H9 (cell line): ENCODE measurements around the gene RBM5. TPM values are rescaled to one million over a fixed set of nuclear protein-coding genes. Genes with fewer than 3 reads are reported as not detected.

Source experiments
- DNase-seq: peaks from one replicate; pipeline ENCODE4 v3.0.0-alpha.2; 2017
- H2AFZ ChIP-seq: one replicate; pipeline ENCODE4 v1.6.1; 2013; ENCODE audit warnings: mild to moderate bottlenecking, low read length, control low read depth, moderate library complexity
- H2AK5ac ChIP-seq: 2 replicates; pipeline ENCODE4 v1.6.1; 2013; ENCODE audit warnings: low read length, control low read depth, mixed read lengths; ENCODE audit not compliant: insufficient read length
- H2BK120ac ChIP-seq: one replicate; pipeline ENCODE4 v1.6.1; 2013; ENCODE audit warnings: low read depth, mild to moderate bottlenecking, low read length, control low read depth, inconsistent platforms; ENCODE audit not compliant: poor library complexity, severe bottlenecking
- H2BK12ac ChIP-seq: 2 replicates; pipeline ENCODE4 v1.6.1; 2013; ENCODE audit warnings: low read length, control low read depth, mixed read lengths, low read depth; ENCODE audit not compliant: insufficient read length
- H2BK15ac ChIP-seq: 2 replicates; pipeline ENCODE4 v1.6.1; 2013; ENCODE audit warnings: low read depth, low read length, control low read depth
- H2BK20ac ChIP-seq: one replicate; pipeline ENCODE4 v1.6.1; 2013; ENCODE audit warnings: low read depth, mild to moderate bottlenecking, low read length, control low read depth, inconsistent platforms; ENCODE audit not compliant: poor library complexity, severe bottlenecking
- H2BK5ac ChIP-seq: 2 replicates; pipeline ENCODE4 v1.6.1; 2013; ENCODE audit warnings: low read length, control low read depth, mixed read lengths; ENCODE audit not compliant: insufficient read length
- H3K14ac ChIP-seq: 2 replicates; pipeline ENCODE4 v1.6.1; 2013; ENCODE audit warnings: low read length, control low read depth; ENCODE audit not compliant: insufficient read depth
- H3K18ac ChIP-seq: 2 replicates; pipeline ENCODE4 v1.6.1; 2013; ENCODE audit warnings: low read depth, mild to moderate bottlenecking, mixed read lengths, low read length, control low read depth; ENCODE audit not compliant: insufficient read length
- H3K23ac ChIP-seq: 2 replicates; pipeline ENCODE4 v1.6.1; 2013; ENCODE audit warnings: low read length, control low read depth, mixed read lengths, low read depth; ENCODE audit not compliant: insufficient read length
- H3K23me2 ChIP-seq: 2 replicates; pipeline ENCODE4 v1.6.1; 2013; ENCODE audit warnings: low read depth, mild to moderate bottlenecking, mixed read lengths, low read length, control low read depth; ENCODE audit not compliant: insufficient read length, poor library complexity, severe bottlenecking
- H3K27ac ChIP-seq: 2 replicates; pipeline ENCODE4 v1.5.1; 2013; ENCODE audit warnings: low read length, control low read depth, mixed read lengths, low read depth; ENCODE audit not compliant: insufficient read length
- H3K27me3 ChIP-seq: 2 replicates; pipeline ENCODE4 v1.6.1; 2013; ENCODE audit warnings: low read length, control low read depth, inconsistent platforms; ENCODE audit not compliant: insufficient read depth
- H3K4ac ChIP-seq: 2 replicates; pipeline ENCODE4 v1.6.1; 2013; ENCODE audit warnings: low read depth, mild to moderate bottlenecking, control low read depth, inconsistent platforms, low read length, moderate library complexity
- H3K4me1 ChIP-seq: 2 replicates; pipeline ENCODE4 v1.6.1; 2013; ENCODE audit warnings: low read length, control low read depth, inconsistent platforms; ENCODE audit not compliant: insufficient read depth
- H3K4me2 ChIP-seq: 2 replicates; pipeline ENCODE4 v1.6.1; 2013; ENCODE audit warnings: low read length, control low read depth, mixed read lengths; ENCODE audit not compliant: insufficient read length, insufficient read depth
- H3K56ac ChIP-seq: 2 replicates; pipeline ENCODE4 v1.6.1; 2013; ENCODE audit warnings: low read depth, mild to moderate bottlenecking, mixed read lengths, low read length, control low read depth; ENCODE audit not compliant: insufficient read length
- H3K79me1 ChIP-seq: 2 replicates; pipeline ENCODE4 v1.6.1; 2013; ENCODE audit warnings: low read depth, mild to moderate bottlenecking, moderate library complexity, low read length, control low read depth, inconsistent platforms; ENCODE audit not compliant: insufficient read depth, poor library complexity, severe bottlenecking
- H3K79me2 ChIP-seq: 2 replicates; pipeline ENCODE4 v1.6.1; 2013; ENCODE audit warnings: low read length, control low read depth, inconsistent platforms; ENCODE audit not compliant: insufficient read depth
- H3K9ac ChIP-seq: 2 replicates; pipeline ENCODE4 v1.6.1; 2013; ENCODE audit warnings: low read length, control low read depth, mixed read lengths; ENCODE audit not compliant: insufficient read length; ENCODE audit errors: extremely low read depth
- H3K9me3 ChIP-seq: one replicate; pipeline ENCODE4 v1.6.1; 2013; ENCODE audit warnings: low read depth, low read length, inconsistent platforms; ENCODE audit not compliant: control insufficient read depth
- H3T11ph ChIP-seq: one replicate; pipeline ENCODE4 v1.6.1; 2013; ENCODE audit warnings: mild to moderate bottlenecking, low read length, control low read depth, inconsistent platforms
- H4K20me1 ChIP-seq: one replicate; pipeline ENCODE4 v1.6.1; 2013; ENCODE audit not compliant: control insufficient read depth, insufficient read length, insufficient read depth
- H4K5ac ChIP-seq: 2 replicates; pipeline ENCODE4 v1.6.1; 2013; ENCODE audit warnings: low read depth, mild to moderate bottlenecking, mixed read lengths, low read length, control low read depth; ENCODE audit not compliant: insufficient read length
- H4K8ac ChIP-seq: replicated peaks from 2 replicates; pipeline ENCODE4 v1.6.1; 2013; ENCODE audit warnings: low read length, control low read depth, mixed read lengths, low read depth; ENCODE audit not compliant: insufficient read length
- H4K91ac ChIP-seq: 2 replicates; pipeline ENCODE4 v1.6.1; 2013; ENCODE audit warnings: low read depth, mild to moderate bottlenecking, moderate library complexity, mixed read lengths, low read length, control low read depth; ENCODE audit not compliant: insufficient read length
- H3K27ac Mint-ChIP-seq, 3 experiments: 2 replicates in 2 of 3; 3 replicates in 1 of 3; pipeline ENCODE4 v1.8.0; 2020 to 2021; ENCODE audit warnings: mixed read lengths in 3 of 3, mild to moderate bottlenecking in 1 of 3, moderate library complexity in 1 of 3
- H3K27me3 Mint-ChIP-seq: 2 replicates; pipeline ENCODE4 v1.8.0; 2021; ENCODE audit warnings: low read depth, mild to moderate bottlenecking, moderate library complexity, mixed read lengths
- H3K36me3 Mint-ChIP-seq, 3 experiments: 2 replicates in 2 of 3; 3 replicates in 1 of 3; pipeline ENCODE4 v1.8.0; 2020 to 2021; ENCODE audit warnings: low read depth in 3 of 3, mixed read lengths in 3 of 3; ENCODE audit not compliant: insufficient read depth in 1 of 3
- H3K4me1 Mint-ChIP-seq, 2 experiments: 2 replicates each; pipeline ENCODE4 v1.8.0; 2020; ENCODE audit warnings: mixed read lengths in 2 of 2
- H3K4me3 Mint-ChIP-seq, 2 experiments: 2 replicates in 1 of 2; 3 replicates in 1 of 2; pipeline ENCODE4 v1.8.0; 2020 to 2021; ENCODE audit warnings: mild to moderate bottlenecking in 2 of 2, mixed read lengths in 2 of 2, moderate library complexity in 1 of 2
- H3K9me3 Mint-ChIP-seq, 2 experiments: 2 replicates in 1 of 2; 3 replicates in 1 of 2; pipeline ENCODE4 v1.8.0; 2020; ENCODE audit warnings: mild to moderate bottlenecking in 2 of 2, mixed read lengths in 2 of 2, moderate library complexity in 1 of 2
- WGBS: extraction: QIAGEN DNeasy Blood & Tissue Kit; methylation state at CpG from one replicate; pipeline ENCODE4 v1.1.7; 2013; ENCODE audit warnings: missing lambda C conversion rate, low lambda C conversion rate, mixed read lengths; ENCODE audit not compliant: insufficient read length; ENCODE audit errors: extremely low coverage; 5-methylcytosine and 5-hydroxymethylcytosine counted together
- total RNA-seq: library from RNA; stranded (reverse); gene quantifications from 2 replicates; pipeline ENCODE4 v1.2.1, GENCODE V29; 2021
- TF ChIP-seq, protein P1 (sequence below): fragments of 200-600 bp; sonication (generic); conservative IDR thresholded peaks from 3 replicates; pipeline ENCODE4 v1.8.0; 2021; ENCODE audit warnings: antibody characterized with exemption, mild to moderate bottlenecking

Gene RBM5
- total RNA-seq, 1 experiment from 2014 or later, result 123 TPM

DNA sequence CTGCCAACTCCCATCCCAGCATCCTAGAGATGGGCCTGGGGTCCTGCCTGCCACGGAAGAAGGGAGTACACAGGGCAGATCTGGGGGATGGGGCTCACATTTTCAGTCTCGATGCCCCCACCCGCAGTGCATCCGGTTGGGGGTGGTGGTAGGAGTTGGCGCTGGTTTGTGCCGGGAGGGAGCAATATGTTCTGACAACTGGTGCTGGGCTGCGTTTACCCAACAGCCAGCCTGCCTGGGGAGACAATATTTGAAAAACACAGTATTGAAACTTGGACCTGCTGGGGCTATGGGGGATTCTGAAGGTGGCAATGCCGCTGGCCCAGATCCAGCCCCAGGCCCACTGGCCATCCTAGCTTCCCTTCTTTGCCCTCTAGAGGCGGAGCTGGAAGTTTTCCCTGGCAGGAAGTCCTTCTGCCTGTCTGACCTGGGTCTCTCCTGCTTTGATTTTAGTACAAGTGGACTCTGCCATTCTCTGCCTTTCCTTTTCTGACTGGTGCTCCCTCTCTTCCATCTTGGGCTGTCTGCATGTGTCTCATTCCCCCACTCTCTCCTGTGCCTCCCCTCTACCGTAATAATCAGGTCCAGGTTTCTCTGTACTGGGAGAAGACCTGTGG, 69.9 kb downstream of the RBM5 start:
- H3K4ac ChIP-seq, result no peak overlapping the region

More for the DNA sequence above, 69.9 kb downstream of the RBM5 start:
- peak overlapping the region in 1 of 3 experiments; percentile 40; a peak in 2 of 7 replicates for H3K27ac Mint-ChIP-seq
- H3T11ph ChIP-seq, result no peak overlapping the region
- no peaks in the 10 kb centered on the region; the same call in none of the 2 replicates for H3K4me1 ChIP-seq
- H3K36me3 Mint-ChIP-seq, result peaks cover 17 to 27% (median 19%) of the 10 kb centered on the region in 3 experiments; a peak in 6 of 7 replicates
- peaks cover 37 to 47% of the 10 kb centered on the region in 2 experiments for H3K4me1 Mint-ChIP-seq
- peaks cover 15% of the 10 kb centered on the region for H3K27me3 Mint-ChIP-seq
- no peak for DNase-seq
- H3K14ac ChIP-seq, result no peak overlapping the region
- H2AFZ ChIP-seq, result no peak overlapping the region
- no peaks in the 10 kb centered on the region for H3K9me3 Mint-ChIP-seq
- WGBS, result no CpG with 5 or more reads among the region's 10 CpGs
- no peaks in the 10 kb centered on the region for H3K79me2 ChIP-seq
- no peak overlapping the region for H4K8ac ChIP-seq
- no peaks in the 10 kb centered on the region for H3K9me3 ChIP-seq
- H3K9ac ChIP-seq, result no peak overlapping the region
- TF ChIP-seq, protein P1, sequence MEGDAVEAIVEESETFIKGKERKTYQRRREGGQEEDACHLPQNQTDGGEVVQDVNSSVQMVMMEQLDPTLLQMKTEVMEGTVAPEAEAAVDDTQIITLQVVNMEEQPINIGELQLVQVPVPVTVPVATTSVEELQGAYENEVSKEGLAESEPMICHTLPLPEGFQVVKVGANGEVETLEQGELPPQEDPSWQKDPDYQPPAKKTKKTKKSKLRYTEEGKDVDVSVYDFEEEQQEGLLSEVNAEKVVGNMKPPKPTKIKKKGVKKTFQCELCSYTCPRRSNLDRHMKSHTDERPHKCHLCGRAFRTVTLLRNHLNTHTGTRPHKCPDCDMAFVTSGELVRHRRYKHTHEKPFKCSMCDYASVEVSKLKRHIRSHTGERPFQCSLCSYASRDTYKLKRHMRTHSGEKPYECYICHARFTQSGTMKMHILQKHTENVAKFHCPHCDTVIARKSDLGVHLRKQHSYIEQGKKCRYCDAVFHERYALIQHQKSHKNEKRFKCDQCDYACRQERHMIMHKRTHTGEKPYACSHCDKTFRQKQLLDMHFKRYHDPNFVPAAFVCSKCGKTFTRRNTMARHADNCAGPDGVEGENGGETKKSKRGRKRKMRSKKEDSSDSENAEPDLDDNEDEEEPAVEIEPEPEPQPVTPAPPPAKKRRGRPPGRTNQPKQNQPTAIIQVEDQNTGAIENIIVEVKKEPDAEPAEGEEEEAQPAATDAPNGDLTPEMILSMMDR, result no peak; the same call in 2 of the 3 replicates
- no peak overlapping the region for H3K23ac ChIP-seq
- no peak overlapping the region for H4K5ac ChIP-seq
- peaks cover 2% of the 10 kb centered on the region for H3K79me1 ChIP-seq
- no peak overlapping the region for H2AK5ac ChIP-seq
- no peak overlapping the region for H3K4me2 ChIP-seq
- H3K27ac ChIP-seq, result no peak overlapping the region
- H3K27me3 ChIP-seq, result peaks cover 2% of the 10 kb centered on the region; the same call in 1 of the 2 replicates
- H3K4me3 Mint-ChIP-seq, result peak overlapping the region in 1 of 2 experiments; percentile 20; a peak in 2 of 5 replicates
- H2BK12ac ChIP-seq, result no peak overlapping the region
- no peak overlapping the region for H4K91ac ChIP-seq
- H3K56ac ChIP-seq, result no peak overlapping the region
- H2BK5ac ChIP-seq, result no peak overlapping the region
- no peak overlapping the region for H3K18ac ChIP-seq
- H2BK120ac ChIP-seq, result no peak overlapping the region
- no peak overlapping the region for H2BK20ac ChIP-seq
- H3K23me2 ChIP-seq, result peaks cover 15% of the 10 kb centered on the region
- H2BK15ac ChIP-seq, result no peak overlapping the region
- H4K20me1 ChIP-seq, result no peaks in the 10 kb centered on the region
